ENCODE results near the gene TLE6.
"Not testable (repeated sequence)": the region's sequence is repeated elsewhere in the genome, so short reads cannot be mapped to it uniquely, and the experiment has no call there.

TLE6 gene

GRCh38 chr19:3029065-3029923 is 51.9 kb downstream of the TLE6 start, which contains the start of gene TLE2:
Gene TLE2, minus strand, starts transcription at chr19:3029280. Its CDS starts 376 bp downstream, at chr19:3028904.
- DNase-seq = no peak

GRCh38 chr19:3031607-3031867 is 54.2 kb downstream of the TLE6 start:
- no peak for DNase-seq

- no peak for DNase-seq
Observed at GRCh38 chr19:3033595-3034405, 56.4 kb downstream of the TLE6 start.

- no peak for DNase-seq
Observed at GRCh38 chr19:3034406-3034655, 57.0 kb downstream of the TLE6 start.

- peak; percentile 67 for DNase-seq
Observed at GRCh38 chr19:3034656-3035541, 57.5 kb downstream of the TLE6 start.

GRCh38 chr19:3035542-3036118 is 58.3 kb downstream of the TLE6 start:
- DNase-seq = peak; percentile 100

GRCh38 chr19:3036119-3036976 is 59.0 kb downstream of the TLE6 start:
- peak; percentile 92 for DNase-seq

- DNase-seq = not testable (repeated sequence)
Observed at GRCh38 chr19:3036977-3037544, 59.7 kb downstream of the TLE6 start.

- DNase-seq = no peak
Observed at GRCh38 chr19:3038214-3038613, 60.9 kb downstream of the TLE6 start.

GRCh38 chr19:3039125-3039524 is 61.8 kb downstream of the TLE6 start:
- no peak for DNase-seq

GRCh38 chr19:3039641-3040077 is 62.3 kb downstream of the TLE6 start:
- DNase-seq = no peak

GRCh38 chr19:3041327-3041726 is 64.0 kb downstream of the TLE6 start:
- no peak for DNase-seq

GRCh38 chr19:3041761-3042620 is 64.6 kb downstream of the TLE6 start:
- no peak for DNase-seq

- no peak for DNase-seq
Observed at GRCh38 chr19:3042621-3043267, 65.4 kb downstream of the TLE6 start.
